ENCODE results near the gene NTNG1. TPM values are rescaled to one million over a fixed set of nuclear protein-coding genes. Genes with fewer than 3 reads are reported as not detected.

The NTNG1 gene
- total RNA-seq, 2 experiments from 2014 or later, result not detected

GRCh38 chr1:107297681-107298080 is 156.8 kb downstream of the NTNG1 start:
- no peak for ATAC-seq (ENCODE audit: poor library complexity)
- no peak for DNase-seq

GRCh38 chr1:107298526-107298925 is 157.7 kb downstream of the NTNG1 start:
- no peak for TF ChIP-seq CTCF (IDR thresholded peaks at IDR 0.05)
- Histone ChIP-seq H3K27me3 (ENCODE audit: control insufficient read depth in 1 of 2, insufficient read depth in 2 of 2, low read length in 2 of 2) (no peaks in the 10 kb centered on the region), H3K9me3 (ENCODE audit: control insufficient read depth in 1 of 2, insufficient read depth in 1 of 2, low read length in 2 of 2) (no peaks in the 10 kb centered on the region), H3K36me3 (ENCODE audit: insufficient read depth, low read length) (no peaks in the 10 kb centered on the region), H3K27ac (ENCODE audit: low read depth in 1 of 2, low read length in 2 of 2) (no peak overlapping the region), H3K4me3 (ENCODE audit: low read length) (no peak overlapping the region), H3K4me1 (ENCODE audit: insufficient read depth, low read length) (no peaks in the 10 kb centered on the region)
- ChIA-PET CTCF (no interaction called here), POLR2A (no interaction called here)
- Mint-ChIP-seq H3K4me3 (no peak overlapping the region), H3K27ac (no peak overlapping the region), H3K27me3 (peaks cover 3% of the 10 kb centered on the region), H3K4me1 (ENCODE audit: low read depth) (no peaks in the 10 kb centered on the region), H3K9me3 (no peaks in the 10 kb centered on the region), H3K36me3 (ENCODE audit: low read depth) (no peaks in the 10 kb centered on the region)
- DNase-seq (no peak), ATAC-seq (ENCODE audit: poor library complexity) (no peak)
- intact Hi-C loops (cut with DNase I, micrococcal nuclease), result no loop called here

More at GRCh38 chr1:107297681-107298080, 156.8 kb downstream of the NTNG1 start:
- TF ChIP-seq CTCF (IDR thresholded peaks at IDR 0.05), result no peak
- H3K9me3 Mint-ChIP-seq, result no peaks in the 10 kb centered on the region
- Histone ChIP-seq H3K27me3 (ENCODE audit: control insufficient read depth in 1 of 2, insufficient read depth in 2 of 2, low read length in 2 of 2) (no peaks in the 10 kb centered on the region), H3K4me3 (ENCODE audit: low read length) (no peak overlapping the region), H3K9me3 (ENCODE audit: control insufficient read depth in 1 of 2, insufficient read depth in 1 of 2, low read length in 2 of 2) (no peaks in the 10 kb centered on the region), H3K27ac (ENCODE audit: low read depth in 1 of 2, low read length in 2 of 2) (no peak overlapping the region), H3K4me1 (ENCODE audit: insufficient read depth, low read length) (no peaks in the 10 kb centered on the region), H3K36me3 (ENCODE audit: insufficient read depth, low read length) (no peaks in the 10 kb centered on the region)
- ChIA-PET CTCF (no interaction called here), POLR2A (no interaction called here)
- peaks cover 3% of the 10 kb centered on the region for H3K27me3 Mint-ChIP-seq
- H3K4me1 Mint-ChIP-seq (ENCODE audit: low read depth), result no peaks in the 10 kb centered on the region
- intact Hi-C loops (cut with DNase I, micrococcal nuclease), result no loop called here
- no peak overlapping the region for H3K27ac Mint-ChIP-seq
- no peak overlapping the region for H3K4me3 Mint-ChIP-seq
- no peaks in the 10 kb centered on the region for H3K36me3 Mint-ChIP-seq (ENCODE audit: low read depth)

- DNase-seq (no peak), ATAC-seq (ENCODE audit: poor library complexity) (no peak)
- H3K36me3 Mint-ChIP-seq (ENCODE audit: low read depth), result no peaks in the 10 kb centered on the region
- peaks cover 3% of the 10 kb centered on the region for H3K27me3 Mint-ChIP-seq
- Histone ChIP-seq H3K4me1 (ENCODE audit: insufficient read depth, low read length) (no peaks in the 10 kb centered on the region), H3K27ac (ENCODE audit: low read depth in 1 of 2, low read length in 2 of 2) (no peak overlapping the region), H3K9me3 (ENCODE audit: control insufficient read depth in 1 of 2, insufficient read depth in 1 of 2, low read length in 2 of 2) (no peaks in the 10 kb centered on the region), H3K27me3 (ENCODE audit: control insufficient read depth in 1 of 2, insufficient read depth in 2 of 2, low read length in 2 of 2) (no peaks in the 10 kb centered on the region), H3K4me3 (ENCODE audit: low read length) (no peak overlapping the region), H3K36me3 (ENCODE audit: insufficient read depth, low read length) (no peaks in the 10 kb centered on the region)
- no peaks in the 10 kb centered on the region for H3K4me1 Mint-ChIP-seq (ENCODE audit: low read depth)
- H3K4me3 Mint-ChIP-seq, result no peak overlapping the region
- ChIA-PET CTCF (no interaction called here), POLR2A (no interaction called here)
- TF ChIP-seq CTCF (IDR thresholded peaks at IDR 0.05), result no peak
- no peak overlapping the region for H3K27ac Mint-ChIP-seq
- intact Hi-C loops (cut with DNase I, micrococcal nuclease), result no loop called here
- H3K9me3 Mint-ChIP-seq, result no peaks in the 10 kb centered on the region
These were observed 158.7 kb downstream of the NTNG1 start for GRCh38 chr1:107299521-107299920.

Data from CD4-positive, alpha-beta T cell (primary cell).